Placental pericyte (primary cell): Measurements from ENCODE around the gene ZNF614. TPM values are rescaled to one million over a fixed set of nuclear protein-coding genes. Genes with fewer than 3 reads are reported as not detected.

Experiments used
- total RNA-seq: library from RNA; depleted of rRNA; stranded (reverse); fragments of >200 nt; gene quantifications from 2 replicates; pipeline ENCODE4 v1.2.3, GENCODE V29; 2012

Gene ZNF614
- total RNA-seq: 10.9 and 12.0 TPM in 2 replicates

DNA sequence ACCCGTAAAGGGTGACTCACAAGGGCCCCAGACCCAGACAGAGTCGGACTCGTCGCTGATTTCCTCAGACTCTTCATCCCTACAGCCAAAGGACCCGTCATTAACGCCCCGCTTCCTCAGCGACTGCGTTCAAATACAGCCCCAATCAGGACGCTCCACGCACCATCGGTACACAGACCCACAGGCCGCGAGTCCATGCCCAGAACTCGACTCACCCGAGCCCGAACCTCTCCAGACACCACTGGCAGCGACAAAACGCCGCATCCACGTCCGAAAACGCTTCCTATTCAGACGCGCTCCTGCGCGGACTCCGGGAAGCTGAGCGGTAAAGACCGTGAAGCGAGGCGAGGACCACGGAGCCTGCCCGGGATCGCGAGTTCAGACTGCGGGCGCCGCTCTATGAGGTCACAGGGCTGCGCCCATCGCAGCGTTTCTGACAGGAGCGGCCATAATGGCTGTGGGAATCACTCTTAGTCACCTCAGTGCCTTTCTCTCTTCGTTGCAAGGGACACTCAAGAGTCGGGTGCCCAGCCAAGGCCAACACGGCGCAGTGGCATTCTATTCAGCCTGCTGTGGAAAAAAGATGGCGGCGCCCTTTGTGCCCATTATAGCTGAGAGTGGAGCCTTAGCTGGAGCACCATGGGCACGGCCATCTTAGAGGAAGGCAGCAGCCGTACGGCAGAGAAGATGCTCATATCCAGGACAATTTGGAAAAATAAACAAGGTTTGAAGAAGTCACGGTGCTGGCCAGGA lies at the start of gene ZNF614:
Gene ZNF614, minus strand, starts transcription at position 353 of the 753 bp plus-strand sequence. CDS start 2,634 bp downstream, outside the sequence.

DNA sequence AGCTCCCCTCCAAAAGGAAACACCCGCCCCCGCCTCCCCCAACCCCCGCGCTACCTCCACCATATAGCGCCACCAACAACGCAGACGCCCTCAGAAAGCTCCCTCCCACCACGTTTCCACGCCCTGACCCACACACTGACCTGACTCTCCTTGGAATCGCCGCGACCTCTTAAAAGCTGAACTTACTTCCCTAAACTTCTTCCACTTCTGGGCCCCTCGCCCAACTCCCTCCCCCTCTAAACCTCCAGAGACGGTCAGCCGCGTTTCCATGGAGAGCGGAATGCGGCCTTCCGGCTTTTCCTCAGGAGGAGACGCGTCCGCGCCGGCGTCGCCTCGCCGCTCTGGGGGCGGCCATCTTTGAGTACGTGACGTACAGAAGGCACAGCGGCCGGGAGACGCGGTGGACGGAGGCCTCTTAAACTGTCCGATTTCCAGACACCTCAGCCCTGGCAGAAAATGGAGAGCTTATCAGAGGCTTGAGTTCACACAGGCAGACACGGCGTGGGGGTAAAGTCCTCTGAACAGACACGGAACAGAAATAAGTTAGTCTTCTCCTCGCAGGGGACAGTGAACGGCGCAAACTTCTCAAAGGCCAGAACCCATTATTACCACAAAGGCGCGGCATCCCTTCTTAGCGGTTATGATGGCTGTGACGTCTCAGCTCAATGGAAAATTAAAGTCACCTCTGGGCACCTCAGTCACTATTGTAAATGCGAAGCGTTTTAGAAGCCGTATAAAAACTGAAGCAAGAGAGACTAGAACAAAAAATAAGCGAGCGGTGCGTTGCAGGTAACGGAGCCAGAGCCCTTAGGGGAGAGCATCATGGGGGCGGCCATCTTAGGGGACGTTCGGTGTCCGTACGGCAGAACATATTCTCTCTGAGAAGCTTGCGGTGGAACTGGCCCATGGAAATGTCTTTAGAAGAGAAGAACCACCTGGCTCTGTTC lies 20.6 kb upstream of the ZNF614 start, which contains the start of gene ZNF432:
Gene ZNF432, minus strand, starts transcription at position 284 of the 947 bp plus-strand sequence. CDS start 1,970 bp downstream, outside the sequence.

DNA sequence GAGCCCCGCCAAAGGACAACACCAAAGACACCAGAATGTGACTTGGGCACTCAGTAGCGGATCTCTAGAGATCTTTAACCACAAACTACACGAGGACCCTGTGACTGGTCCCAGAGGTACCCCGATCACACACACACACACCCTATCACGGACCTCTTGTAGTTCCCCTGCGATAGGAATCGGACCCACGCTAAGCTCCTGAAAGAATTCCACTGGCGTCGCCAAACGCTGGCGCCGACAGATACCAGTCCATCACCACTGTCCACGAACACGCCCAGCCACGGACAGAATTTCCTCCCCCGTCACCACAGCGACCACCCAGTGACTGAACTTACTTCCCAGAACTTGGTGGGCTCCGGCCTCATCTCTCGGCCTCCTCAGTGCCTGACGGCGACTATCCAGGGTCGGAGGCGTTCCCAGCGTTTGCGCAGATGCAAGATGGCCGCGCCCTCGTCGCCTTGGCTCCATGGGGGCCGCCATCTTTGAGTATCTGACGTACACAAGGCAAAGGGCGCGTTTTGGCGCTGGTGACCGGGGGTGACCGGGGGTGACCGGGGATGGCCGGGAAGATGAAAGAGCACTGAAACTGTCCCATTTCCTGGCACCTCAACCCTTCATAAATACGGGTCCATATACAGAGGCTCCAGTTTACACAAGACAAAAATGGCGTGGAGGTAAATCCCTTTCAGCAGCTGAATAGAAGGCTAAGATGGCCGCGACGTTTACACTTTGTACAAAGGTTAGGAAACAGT lies 20.2 kb downstream of the ZNF614 start, which contains the start of gene ZNF615:
Gene ZNF615, minus strand, starts transcription at position 406 of the 752 bp plus-strand sequence. CDS start 4,500 bp downstream, outside the sequence.

DNA sequence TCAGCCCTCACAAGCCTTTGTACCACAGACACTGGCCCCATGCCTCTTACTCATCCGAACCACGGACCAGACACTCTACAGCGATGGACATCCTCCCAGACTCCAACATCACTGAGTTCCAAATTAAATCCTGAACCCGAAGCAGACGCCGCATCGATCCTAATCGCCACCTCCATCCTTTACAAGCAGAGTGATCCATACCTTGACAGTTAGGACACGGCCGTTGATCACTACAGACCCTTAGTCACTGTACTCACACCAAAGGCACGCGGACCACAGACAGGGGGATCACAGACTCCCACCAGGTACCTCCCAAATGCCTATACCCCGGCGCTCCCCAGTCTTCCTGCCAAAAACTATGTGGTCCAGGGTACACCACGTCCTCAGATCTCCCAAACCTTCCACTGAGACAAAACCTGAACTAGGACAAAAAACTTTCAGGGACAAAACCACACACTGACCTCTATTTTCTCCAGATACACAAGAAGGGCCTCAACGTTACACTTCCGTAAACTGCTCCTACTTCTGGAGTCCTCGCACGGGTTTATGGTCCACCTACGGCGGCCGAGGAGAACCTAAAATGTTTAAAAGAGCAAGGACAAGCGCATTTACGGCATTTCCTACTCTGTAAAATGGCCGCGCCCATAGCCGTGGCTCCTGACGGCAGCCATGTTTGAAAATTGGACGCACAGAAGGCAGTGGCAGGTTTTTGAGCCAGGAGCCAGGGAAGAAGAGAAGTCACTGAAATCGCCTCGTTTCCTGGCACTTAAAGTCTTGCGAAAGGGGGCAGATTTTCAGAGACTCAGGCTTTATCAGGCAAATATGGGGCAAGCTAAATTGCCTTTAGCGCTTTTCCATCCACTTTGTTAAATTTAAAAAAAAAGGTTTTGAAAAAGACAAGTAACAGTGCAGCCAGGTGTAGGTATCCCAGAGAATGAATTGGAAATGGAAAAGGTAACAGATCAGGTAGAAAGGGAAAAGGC lies 41.6 kb downstream of the ZNF614 start, which contains the start of gene ZNF350:
Gene ZNF350, minus strand, starts transcription at position 532 of the 983 bp plus-strand sequence. CDS start 12,480 bp downstream, outside the sequence.

Other genes starting within 250 kb of the ZNF614 start
- 0.43 TPM in 1 of 2 replicates, not detected in the other for gene FPR3, start 233.2 kb downstream of the ZNF614 start, total RNA-seq
- gene ZNF577, start 140.4 kb downstream of the ZNF614 start, total RNA-seq: 5.3 and 5.5 TPM in 2 replicates
- gene ZNF649, start 123.4 kb downstream of the ZNF614 start, total RNA-seq: 6.3 and 10.3 TPM in 2 replicates
- gene ZNF613, start 100.9 kb downstream of the ZNF614 start, total RNA-seq: 5.7 and 6.1 TPM in 2 replicates
- 7.3 and 10.9 TPM in 2 replicates for gene ZNF350, start 41.5 kb downstream of the ZNF614 start, total RNA-seq
- gene ZNF615, start 20.2 kb downstream of the ZNF614 start, total RNA-seq: 7.7 and 12.7 TPM in 2 replicates
- 7.9 and 8.5 TPM in 2 replicates for gene ZNF432, start 20.5 kb upstream of the ZNF614 start, total RNA-seq
- 25.2 and 39.6 TPM in 2 replicates for gene ZNF841, start 67.4 kb upstream of the ZNF614 start, total RNA-seq
- gene ZNF616, start 111.6 kb upstream of the ZNF614 start, total RNA-seq: 7.3 and 8.5 TPM in 2 replicates
- gene ZNF836, start 143.2 kb upstream of the ZNF614 start, total RNA-seq: 3.3 and 4.7 TPM in 2 replicates
- 148 and 271 TPM in 2 replicates for gene PPP2R1A, start 161.7 kb upstream of the ZNF614 start, total RNA-seq
- gene ZNF766, start 241.2 kb upstream of the ZNF614 start, total RNA-seq: 3.5 and 7.6 TPM in 2 replicates